ENCODE measurements around the gene ENPP6. TPM values are rescaled to one million over a fixed set of nuclear protein-coding genes. Genes with fewer than 3 reads are reported as not detected.

The ENPP6 gene
- total and polyA plus RNA-seq, 2 donors (not counting 3 experiments of a cell fraction or from before 2014, with no cell fraction given), result not detected

DNA sequence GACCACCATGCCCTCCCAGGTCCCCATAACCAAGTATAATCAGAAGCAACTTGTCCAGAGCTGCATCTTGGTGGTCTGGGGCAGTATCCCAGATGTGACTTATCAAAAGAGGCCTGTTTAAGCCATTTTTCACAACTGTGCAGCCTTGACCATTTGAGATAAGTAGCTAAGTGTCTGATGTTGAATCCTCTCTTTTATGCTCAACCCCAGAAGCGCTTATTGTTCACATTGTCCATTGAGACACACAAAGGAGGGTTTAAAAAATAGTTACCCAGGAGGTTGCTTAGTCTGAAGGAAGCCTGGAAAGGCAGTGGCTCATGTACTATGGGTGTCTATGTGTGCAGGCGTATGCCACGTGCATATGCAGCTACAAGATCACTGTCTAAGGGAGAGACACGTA, 27.0 kb downstream of the ENPP6 start:
- H3K9me1 ChIP-seq (replicated peaks; ENCODE audit: control insufficient read depth, extremely low read depth, insufficient read depth, low read length), result no peaks in the 10 kb centered on the region
- no peaks in the 10 kb centered on the region for H3K79me2 ChIP-seq (ENCODE audit: control insufficient read depth, insufficient read depth, low read length)
- H3K36me3 ChIP-seq (ENCODE audit: control insufficient read depth in 2 of 2, extremely low read depth in 1 of 2, insufficient read depth in 2 of 2, low read length in 2 of 2), result no peaks in the 10 kb centered on the region
- no TSS peak for BruUV-seq (replicated peaks)
- H3K9ac ChIP-seq (replicated peaks; ENCODE audit: extremely low read depth, insufficient read depth, low read length), result no peak overlapping the region
- intact Hi-C loops (cut with micrococcal nuclease) (no loop called here), dilution Hi-C loops (cut with MboI; ENCODE audit: extremely low pct_ligation_motif_present, low sequenced_read_pairs) (no loop called here)
- no peaks in the 10 kb centered on the region for H3K27me3 ChIP-seq (ENCODE audit: control insufficient read depth in 2 of 2, insufficient read depth in 2 of 2, low read length in 2 of 2)
- DNase-seq (ENCODE audit: low read depth, low spot score) (no peak), FAIRE-seq (no peak)
- H3K4me1 ChIP-seq (ENCODE audit: control insufficient read depth, extremely low read depth, insufficient read depth, low read length), result no peaks in the 10 kb centered on the region
- no peaks in the 10 kb centered on the region for H3K9me3 ChIP-seq (replicated peaks; ENCODE audit: control insufficient read depth, insufficient read depth, low read length)
- ChIA-PET POLR2A (no interaction called here), CTCF (no interaction called here)
- no peaks in the 10 kb centered on the region for H4K20me1 ChIP-seq (replicated peaks; ENCODE audit: control insufficient read depth, extremely low read depth, insufficient read depth, low read length)
- no peak overlapping the region for H3K4me3 ChIP-seq (replicated peaks in 1 of 3; ENCODE audit: insufficient read depth in 1 of 3, low read depth in 1 of 3, low read length in 3 of 3)
- H3K27ac ChIP-seq (ENCODE audit: insufficient read depth, low read depth, low read length), result no peak overlapping the region
- no peak overlapping the region for H2AFZ ChIP-seq (ENCODE audit: low read depth, low read length)
- TF ChIP-seq MYC (IDR thresholded peaks at IDR 0.05; ENCODE audit: low read depth, low read length) (no peak), FOS (IDR thresholded peaks at IDR 0.05; ENCODE audit: borderline replicate concordance, insufficient read depth, low read length) (no peak), EZH2 (IDR thresholded peaks at IDR 0.05; ENCODE audit: borderline replicate concordance, low read depth, low read length, severe bottlenecking) (no peak), POLR2AphosphoS5 (IDR thresholded peaks at IDR 0.05; ENCODE audit: insufficient read depth, low read depth, low read length) (no peak), GATA2 (IDR thresholded peaks at IDR 0.05; ENCODE audit: insufficient read depth, insufficient read length, low read depth, low read length) (no peak), POLR2A (IDR thresholded peaks at IDR 0.05; ENCODE audit: low read depth, low read length) (no peak), JUN (IDR thresholded peaks at IDR 0.05; ENCODE audit: borderline replicate concordance, insufficient read depth, insufficient read length, low read depth) (no peak)
- TF ChIP-seq, protein P1, sequence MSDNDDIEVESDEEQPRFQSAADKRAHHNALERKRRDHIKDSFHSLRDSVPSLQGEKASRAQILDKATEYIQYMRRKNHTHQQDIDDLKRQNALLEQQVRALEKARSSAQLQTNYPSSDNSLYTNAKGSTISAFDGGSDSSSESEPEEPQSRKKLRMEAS (IDR thresholded peaks at IDR 0.05; ENCODE audit: insufficient read depth, insufficient read length), result no peak
- TF ChIP-seq, protein P2, sequence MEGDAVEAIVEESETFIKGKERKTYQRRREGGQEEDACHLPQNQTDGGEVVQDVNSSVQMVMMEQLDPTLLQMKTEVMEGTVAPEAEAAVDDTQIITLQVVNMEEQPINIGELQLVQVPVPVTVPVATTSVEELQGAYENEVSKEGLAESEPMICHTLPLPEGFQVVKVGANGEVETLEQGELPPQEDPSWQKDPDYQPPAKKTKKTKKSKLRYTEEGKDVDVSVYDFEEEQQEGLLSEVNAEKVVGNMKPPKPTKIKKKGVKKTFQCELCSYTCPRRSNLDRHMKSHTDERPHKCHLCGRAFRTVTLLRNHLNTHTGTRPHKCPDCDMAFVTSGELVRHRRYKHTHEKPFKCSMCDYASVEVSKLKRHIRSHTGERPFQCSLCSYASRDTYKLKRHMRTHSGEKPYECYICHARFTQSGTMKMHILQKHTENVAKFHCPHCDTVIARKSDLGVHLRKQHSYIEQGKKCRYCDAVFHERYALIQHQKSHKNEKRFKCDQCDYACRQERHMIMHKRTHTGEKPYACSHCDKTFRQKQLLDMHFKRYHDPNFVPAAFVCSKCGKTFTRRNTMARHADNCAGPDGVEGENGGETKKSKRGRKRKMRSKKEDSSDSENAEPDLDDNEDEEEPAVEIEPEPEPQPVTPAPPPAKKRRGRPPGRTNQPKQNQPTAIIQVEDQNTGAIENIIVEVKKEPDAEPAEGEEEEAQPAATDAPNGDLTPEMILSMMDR (IDR thresholded peaks at IDR 0.05; ENCODE audit: extremely low read depth in 1 of 2, insufficient read depth in 1 of 2, low read depth in 1 of 2, low read length in 2 of 2), result no peak
- no peak overlapping the region for H3K4me2 ChIP-seq (ENCODE audit: insufficient read depth, low read length)

Data from endothelial cell of umbilical vein (primary cell).